Stimulated activated memory B cell treated with anti-CD40 and anti-IgM and Interleukin-4, amounts not matched to agents 10 μg/mL and 1 μg/mL and 100 μg/mL, for 72 hours (primary cell): ENCODE results near the gene CNOT1.
"Not testable (repeated sequence)": the region's sequence is repeated elsewhere in the genome, so short reads cannot be mapped to it uniquely, and the experiment has no call there.

Experiments used
- ATAC-seq: fragments of 150-1000 bp; cut with Tn5 transposase; 2 replicates; pipeline ENCODE4 v1.10.0; 2021
- H3K27ac Mint-ChIP-seq: one replicate; pipeline ENCODE4 v1.8.0; 2022; ENCODE audit warnings: mild to moderate bottlenecking, mixed read lengths
- H3K27me3 Mint-ChIP-seq: one replicate; pipeline ENCODE4 v1.8.0; 2022; ENCODE audit warnings: mixed read lengths
- H3K36me3 Mint-ChIP-seq: one replicate; pipeline ENCODE4 v1.8.0; 2022; ENCODE audit warnings: mixed read lengths
- H3K4me1 Mint-ChIP-seq: one replicate; pipeline ENCODE4 v1.8.0; 2022; ENCODE audit warnings: mixed read lengths
- H3K4me3 Mint-ChIP-seq: one replicate; pipeline ENCODE4 v1.8.0; 2022; ENCODE audit warnings: mild to moderate bottlenecking, moderate library complexity, mixed read lengths
- H3K9me3 Mint-ChIP-seq: one replicate; pipeline ENCODE4 v1.8.0; 2022; ENCODE audit warnings: mixed read lengths

The CNOT1 gene

GRCh38 chr16:58629733-58630640 is at the start of gene CNOT1:
Gene CNOT1, minus strand, starts transcription at chr16:58629826. Its CDS starts 30,489 bp downstream, at chr16:58599337.
- Mint-ChIP-seq H3K36me3 (no peaks in the 10 kb centered on the region), H3K9me3 (no peaks in the 10 kb centered on the region), H3K27ac (peak within 1 kb of the TSS; percentile 98), H3K4me1 (peaks cover 33% of the 10 kb centered on the region), H3K4me3 (peak within 1 kb of the TSS; percentile 92), H3K27me3 (no peaks in the 10 kb centered on the region)
- ATAC-seq, result peak; percentile 96

GRCh38 chr16:58678716-58679115 is 49.1 kb upstream of the CNOT1 start:
- peaks cover 44% of the 10 kb centered on the region for H3K36me3 Mint-ChIP-seq

GRCh38 chr16:58678269-58678668 is 48.6 kb upstream of the CNOT1 start:
- H3K27ac Mint-ChIP-seq, result no peak overlapping the region
- H3K36me3 Mint-ChIP-seq, result peaks cover 44% of the 10 kb centered on the region
- peaks cover 11% of the 10 kb centered on the region for H3K4me1 Mint-ChIP-seq
- no peak overlapping the region for H3K4me3 Mint-ChIP-seq
- ATAC-seq, result no peak
- no peaks in the 10 kb centered on the region for H3K9me3 Mint-ChIP-seq
- H3K27me3 Mint-ChIP-seq, result no peaks in the 10 kb centered on the region

More at GRCh38 chr16:58678716-58679115, 49.1 kb upstream of the CNOT1 start:
- peaks cover 15% of the 10 kb centered on the region for H3K4me1 Mint-ChIP-seq
- H3K9me3 Mint-ChIP-seq, result no peaks in the 10 kb centered on the region
- H3K27ac Mint-ChIP-seq, result no peak overlapping the region
- H3K27me3 Mint-ChIP-seq, result no peaks in the 10 kb centered on the region
- H3K4me3 Mint-ChIP-seq, result no peak overlapping the region
- ATAC-seq, result no peak

GRCh38 chr16:58670946-58671583 is 41.4 kb upstream of the CNOT1 start:
- no peaks in the 10 kb centered on the region for H3K9me3 Mint-ChIP-seq
- ATAC-seq, result no peak
- no peak overlapping the region for H3K27ac Mint-ChIP-seq
- H3K4me3 Mint-ChIP-seq, result no peak overlapping the region
- H3K4me1 Mint-ChIP-seq, result no peaks in the 10 kb centered on the region
- no peaks in the 10 kb centered on the region for H3K27me3 Mint-ChIP-seq
- H3K36me3 Mint-ChIP-seq, result peaks cover 55% of the 10 kb centered on the region

- H3K4me1 Mint-ChIP-seq, result no peaks in the 10 kb centered on the region
- no peak overlapping the region for H3K4me3 Mint-ChIP-seq
- H3K9me3 Mint-ChIP-seq, result no peaks in the 10 kb centered on the region
- H3K27ac Mint-ChIP-seq, result no peak overlapping the region
- no peak for ATAC-seq
- H3K27me3 Mint-ChIP-seq, result no peaks in the 10 kb centered on the region
- H3K36me3 Mint-ChIP-seq, result peaks cover 57% of the 10 kb centered on the region
Measured at GRCh38 chr16:58670177-58670576, 40.6 kb upstream of the CNOT1 start.

- Mint-ChIP-seq H3K27ac (no peak overlapping the region), H3K36me3 (peaks cover 32% of the 10 kb centered on the region), H3K4me1 (no peaks in the 10 kb centered on the region), H3K9me3 (no peaks in the 10 kb centered on the region), H3K27me3 (no peaks in the 10 kb centered on the region), H3K4me3 (no peak overlapping the region)
- no peak for ATAC-seq
Measured at GRCh38 chr16:58665200-58665599, 35.6 kb upstream of the CNOT1 start.

- Mint-ChIP-seq H3K4me3 (no peak overlapping the region), H3K9me3 (no peaks in the 10 kb centered on the region), H3K36me3 (peaks cover 10% of the 10 kb centered on the region), H3K4me1 (no peaks in the 10 kb centered on the region), H3K27me3 (no peaks in the 10 kb centered on the region), H3K27ac (no peak overlapping the region)
- peak; percentile 72 for ATAC-seq
Measured at GRCh38 chr16:58661199-58661830, 31.7 kb upstream of the CNOT1 start.

- not testable (repeated sequence) for ATAC-seq, H3K4me1 Mint-ChIP-seq, H3K27me3 Mint-ChIP-seq, H3K4me3 Mint-ChIP-seq, H3K36me3 Mint-ChIP-seq, H3K27ac Mint-ChIP-seq, H3K9me3 Mint-ChIP-seq
Measured at GRCh38 chr16:58659911-58660310, 30.3 kb upstream of the CNOT1 start.

- ATAC-seq, result no peak
- H3K9me3 Mint-ChIP-seq, result no peaks in the 10 kb centered on the region
- no peak overlapping the region for H3K27ac Mint-ChIP-seq
- no peaks in the 10 kb centered on the region for H3K4me1 Mint-ChIP-seq
- H3K4me3 Mint-ChIP-seq, result no peak overlapping the region
- H3K27me3 Mint-ChIP-seq, result no peaks in the 10 kb centered on the region
- H3K36me3 Mint-ChIP-seq, result no peaks in the 10 kb centered on the region
Measured at GRCh38 chr16:58658796-58659211, 29.2 kb upstream of the CNOT1 start.

GRCh38 chr16:58656899-58657298 is 27.3 kb upstream of the CNOT1 start:
- no peaks in the 10 kb centered on the region for H3K9me3 Mint-ChIP-seq
- no peak overlapping the region for H3K4me3 Mint-ChIP-seq
- H3K4me1 Mint-ChIP-seq, result no peaks in the 10 kb centered on the region
- no peak overlapping the region for H3K27ac Mint-ChIP-seq
- no peaks in the 10 kb centered on the region for H3K36me3 Mint-ChIP-seq
- no peaks in the 10 kb centered on the region for H3K27me3 Mint-ChIP-seq
- no peak for ATAC-seq

- no peaks in the 10 kb centered on the region for H3K9me3 Mint-ChIP-seq
- no peak for ATAC-seq
- H3K4me3 Mint-ChIP-seq, result no peak overlapping the region
- H3K27me3 Mint-ChIP-seq, result no peaks in the 10 kb centered on the region
- no peaks in the 10 kb centered on the region for H3K4me1 Mint-ChIP-seq
- H3K36me3 Mint-ChIP-seq, result no peaks in the 10 kb centered on the region
- no peak overlapping the region for H3K27ac Mint-ChIP-seq
Measured at GRCh38 chr16:58655215-58655596, 25.6 kb upstream of the CNOT1 start.

GRCh38 chr16:58654560-58655214 is 25.1 kb upstream of the CNOT1 start:
- H3K9me3 Mint-ChIP-seq, result no peaks in the 10 kb centered on the region
- H3K27ac Mint-ChIP-seq, result no peak overlapping the region
- no peak overlapping the region for H3K4me3 Mint-ChIP-seq
- no peaks in the 10 kb centered on the region for H3K4me1 Mint-ChIP-seq
- no peaks in the 10 kb centered on the region for H3K36me3 Mint-ChIP-seq
- H3K27me3 Mint-ChIP-seq, result no peaks in the 10 kb centered on the region
- ATAC-seq, result no peak

- H3K9me3 Mint-ChIP-seq, result no peaks in the 10 kb centered on the region
- no peak for ATAC-seq
- no peaks in the 10 kb centered on the region for H3K36me3 Mint-ChIP-seq
- H3K27ac Mint-ChIP-seq, result no peak overlapping the region
- no peak overlapping the region for H3K4me3 Mint-ChIP-seq
- no peaks in the 10 kb centered on the region for H3K27me3 Mint-ChIP-seq
- H3K4me1 Mint-ChIP-seq, result no peaks in the 10 kb centered on the region
Measured at GRCh38 chr16:58652741-58653140, 23.1 kb upstream of the CNOT1 start.

- no peak for ATAC-seq
- H3K4me3 Mint-ChIP-seq, result no peak overlapping the region
- no peak overlapping the region for H3K27ac Mint-ChIP-seq
- H3K9me3 Mint-ChIP-seq, result no peaks in the 10 kb centered on the region
- no peaks in the 10 kb centered on the region for H3K36me3 Mint-ChIP-seq
- H3K27me3 Mint-ChIP-seq, result no peaks in the 10 kb centered on the region
- H3K4me1 Mint-ChIP-seq, result no peaks in the 10 kb centered on the region
Measured at GRCh38 chr16:58651965-58652348, 22.3 kb upstream of the CNOT1 start.

- Mint-ChIP-seq H3K9me3 (no peaks in the 10 kb centered on the region), H3K27ac (no peak overlapping the region), H3K4me1 (no peaks in the 10 kb centered on the region), H3K36me3 (no peaks in the 10 kb centered on the region), H3K4me3 (no peak overlapping the region), H3K27me3 (no peaks in the 10 kb centered on the region)
- no peak for ATAC-seq
Measured at GRCh38 chr16:58649707-58650106, 20.1 kb upstream of the CNOT1 start.
